Stomach (tissue), 4 donors: ENCODE results near the gene TPD52L1.

ENCODE experiments used
- CTCF ChIP-seq, 7 experiments: fragments of 450-650 bp in 4 of 7; fragments of 200-600 bp in 3 of 7; sonication (generic) in 3 of 7; IDR thresholded peaks; one replicate each; pipeline ENCODE4 v1.5.1; 2016 to 2019; ENCODE audit warnings: antibody characterized with exemption in 7 of 7, control low read depth in 2 of 7, mild to moderate bottlenecking in 1 of 7
- EP300 ChIP-seq: sonication (generic); formaldehyde crosslinking; IDR thresholded peaks from one replicate; pipeline ENCODE4 v1.6.1; 2017; ENCODE audit warnings: antibody characterized with exemption
- POLR2A ChIP-seq, 4 donors: fragments of 450-650 bp; IDR thresholded peaks; one replicate each; pipeline ENCODE4 v1.6.1; 2016; ENCODE audit warnings: antibody characterized with exemption in 4 of 4, control low read depth in 2 of 4, mild to moderate bottlenecking in 1 of 4, moderate library complexity in 1 of 4
- POLR2AphosphoS5 ChIP-seq, 3 donors: sonication (generic); formaldehyde crosslinking; IDR thresholded peaks; one replicate each; pipeline ENCODE4 v1.6.1; 2016; ENCODE audit warnings: antibody characterized with exemption in 3 of 3

DNA sequence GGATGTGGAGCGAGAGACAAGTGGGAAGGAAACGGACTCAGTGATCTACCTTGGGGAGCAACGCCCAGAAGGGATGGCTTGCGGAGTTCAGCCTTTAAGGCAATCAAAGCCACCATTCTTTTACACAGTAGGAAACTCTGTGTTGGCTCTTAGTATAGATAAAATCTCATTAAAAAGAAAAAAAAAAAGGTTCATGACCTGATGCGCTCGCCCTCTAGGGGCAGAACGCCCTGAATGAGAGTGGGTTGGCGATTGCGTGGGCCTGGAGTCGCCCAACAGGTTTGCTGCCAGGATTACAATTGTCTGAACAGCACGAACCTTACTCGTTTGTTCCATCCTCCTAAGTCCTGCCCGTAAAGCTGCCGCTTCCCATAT, 1.2 kb downstream of the TPD52L1 start:
- peak in 2 of 7 experiments; percentile 17 to 21 for TF ChIP-seq CTCF (IDR thresholded peaks at IDR 0.05)
- no peak for TF ChIP-seq POLR2A (IDR thresholded peaks at IDR 0.05)
- TF ChIP-seq EP300, result no peak
- no peak for TF ChIP-seq POLR2AphosphoS5 (IDR thresholded peaks at IDR 0.05)
